ENCODE measurements around the gene RAB11A.

RAB11A gene

DNA sequence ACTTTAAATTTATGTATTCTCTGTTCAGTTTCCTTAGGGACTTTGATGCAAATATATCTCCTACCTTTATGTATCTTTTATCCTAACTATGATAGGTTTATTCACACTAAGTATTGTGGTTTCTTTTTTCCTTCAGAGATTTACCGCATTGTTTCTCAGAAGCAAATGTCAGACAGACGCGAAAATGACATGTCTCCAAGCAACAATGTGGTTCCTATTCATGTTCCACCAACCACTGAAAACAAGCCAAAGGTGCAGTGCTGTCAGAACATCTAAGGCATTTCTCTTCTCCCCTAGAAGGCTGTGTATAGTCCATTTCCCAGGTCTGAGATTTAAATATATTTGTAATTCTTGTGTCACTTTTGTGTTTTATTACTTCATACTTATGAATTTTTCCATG, 18.3 kb downstream of the RAB11A start:
- DNase-seq = peak; percentile 34 to 56

DNA sequence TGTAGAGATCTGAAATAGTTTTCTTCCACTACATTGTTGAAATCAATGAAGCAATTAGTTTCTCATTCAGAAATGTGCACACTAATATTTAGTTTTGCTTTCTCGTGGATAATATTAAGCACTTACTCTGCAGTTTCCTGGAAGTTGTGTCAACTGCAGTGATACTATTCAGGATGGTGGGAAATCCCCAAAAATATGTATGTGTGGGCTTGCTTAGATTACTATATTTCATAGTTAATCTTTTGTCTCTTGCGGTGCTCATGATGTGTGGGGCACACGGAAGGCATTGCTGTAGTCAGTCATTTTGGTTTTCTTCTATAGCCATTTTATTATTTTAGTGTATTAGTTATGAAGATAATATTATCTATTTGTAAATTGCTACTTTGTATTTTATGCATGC, 19.7 kb downstream of the RAB11A start:
- DNase-seq = no peak

DNA sequence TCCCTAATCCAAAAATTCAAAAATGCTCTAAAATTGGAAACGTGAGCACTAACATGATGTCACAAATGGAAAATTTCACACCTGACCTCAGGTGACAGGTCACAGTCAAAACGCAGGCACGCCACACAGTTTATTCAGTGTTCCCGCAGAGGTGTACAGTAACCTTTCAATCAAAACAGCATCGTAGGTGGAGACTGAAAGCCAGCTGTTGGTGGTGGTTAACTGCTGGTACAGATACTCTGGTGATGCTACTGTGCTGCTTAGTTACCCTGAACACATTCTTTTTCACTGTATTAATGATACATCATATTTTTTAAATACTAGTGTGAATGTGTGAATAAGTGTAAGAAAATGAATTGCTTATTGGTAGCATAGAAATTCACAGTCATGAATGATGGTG, 23.8 kb downstream of the RAB11A start:
- no peak for DNase-seq

DNA sequence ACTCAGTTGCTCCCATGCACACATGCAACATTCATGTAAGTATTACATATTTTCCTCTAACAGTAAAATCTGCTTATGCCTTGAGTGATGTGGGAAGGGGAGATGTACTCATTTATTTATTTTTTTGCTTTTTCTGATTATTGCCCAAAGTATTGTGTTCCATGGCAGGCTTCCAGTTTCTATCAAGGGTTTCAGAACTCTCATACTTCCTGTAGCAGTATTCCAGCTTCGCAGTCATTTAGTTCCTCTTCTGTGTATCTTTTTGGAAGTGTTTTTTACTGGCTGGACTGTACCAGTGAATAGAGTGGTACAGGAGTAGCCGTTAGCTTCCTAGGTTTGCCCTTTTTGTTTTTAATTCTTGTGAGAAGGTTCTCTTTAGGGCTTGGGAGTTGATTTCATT, 26.9 kb downstream of the RAB11A start:
- DNase-seq = no peak

DNA sequence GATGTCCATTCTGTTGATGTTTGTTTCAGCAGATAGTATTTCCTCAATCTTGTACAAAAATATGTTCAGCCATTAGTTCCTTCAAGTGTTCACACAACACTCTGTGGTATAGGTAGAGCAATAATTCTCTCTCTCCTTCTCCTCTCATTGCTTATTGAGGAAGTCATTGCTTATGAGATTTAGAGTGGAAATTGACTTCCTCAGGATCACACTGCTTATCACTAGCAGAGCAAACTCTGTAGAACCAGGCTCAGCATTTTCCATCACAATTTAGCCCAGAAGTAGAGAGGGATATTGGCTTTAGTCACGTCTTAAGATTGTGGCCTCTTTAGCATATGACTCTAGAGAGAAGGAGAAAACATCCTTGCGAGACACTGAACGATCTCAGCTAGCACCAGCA, 31.2 kb downstream of the RAB11A start:
- DNase-seq = no peak

DNA sequence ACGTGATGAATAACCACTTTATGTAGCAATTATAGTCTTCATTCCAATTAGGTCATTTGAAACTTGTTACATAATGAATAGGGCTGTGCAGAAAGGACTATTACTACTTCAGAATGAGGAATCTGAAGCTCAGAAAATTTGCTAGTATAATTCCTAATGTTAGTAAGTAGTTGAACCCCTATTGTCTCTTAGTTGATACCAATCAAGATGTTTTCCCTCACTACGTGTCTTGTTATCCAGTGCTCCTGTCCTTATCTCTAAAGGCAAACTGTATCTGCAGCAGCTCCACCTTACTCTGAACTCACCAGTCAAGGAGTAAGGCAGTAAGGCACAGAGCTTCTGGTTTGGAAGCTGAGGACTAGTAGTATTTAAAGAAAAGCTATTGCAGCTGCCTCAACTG, 32.0 kb downstream of the RAB11A start:
- no peak for DNase-seq

DNA sequence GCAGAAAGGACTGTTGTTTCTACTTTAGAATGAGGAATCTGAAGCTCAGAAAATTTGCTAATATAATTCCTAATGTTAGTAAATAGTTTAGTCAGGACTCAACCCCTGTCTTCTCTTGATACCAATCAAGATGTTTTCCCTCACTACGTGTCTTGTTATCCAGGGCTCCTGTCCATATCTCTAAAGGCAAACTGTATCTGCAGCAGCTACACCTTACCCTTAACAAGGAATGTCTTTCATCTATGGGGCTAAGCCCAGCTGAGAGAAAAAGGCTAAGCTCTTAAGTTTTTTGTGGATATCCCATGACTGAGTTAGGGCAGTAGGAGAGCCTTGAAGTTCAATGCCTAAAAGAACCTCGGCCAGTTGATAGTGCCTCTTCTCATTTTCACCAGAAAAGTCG, 32.5 kb downstream of the RAB11A start:
- DNase-seq = no peak

DNA sequence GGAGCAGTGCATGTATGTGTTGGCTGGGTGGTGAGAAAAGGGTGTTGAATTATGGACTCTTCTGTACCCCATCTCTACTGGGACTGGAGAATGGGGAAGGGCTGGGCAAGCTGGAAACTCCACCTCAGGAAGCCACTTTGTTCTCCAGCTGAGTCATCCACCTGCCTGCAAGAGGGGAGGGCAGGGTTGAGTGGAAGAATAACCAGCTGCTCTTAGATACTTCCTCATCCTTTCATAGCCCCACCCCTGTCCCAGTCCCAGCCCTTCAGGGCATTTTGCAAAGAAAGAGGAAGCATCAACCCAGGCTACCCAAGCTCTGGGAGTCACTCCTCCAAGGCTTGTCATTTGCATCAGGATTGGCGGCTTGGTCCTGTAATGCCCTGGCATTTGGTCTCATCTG, 33.1 kb downstream of the RAB11A start:
- DNase-seq = peak; percentile 21 to 81

DNA sequence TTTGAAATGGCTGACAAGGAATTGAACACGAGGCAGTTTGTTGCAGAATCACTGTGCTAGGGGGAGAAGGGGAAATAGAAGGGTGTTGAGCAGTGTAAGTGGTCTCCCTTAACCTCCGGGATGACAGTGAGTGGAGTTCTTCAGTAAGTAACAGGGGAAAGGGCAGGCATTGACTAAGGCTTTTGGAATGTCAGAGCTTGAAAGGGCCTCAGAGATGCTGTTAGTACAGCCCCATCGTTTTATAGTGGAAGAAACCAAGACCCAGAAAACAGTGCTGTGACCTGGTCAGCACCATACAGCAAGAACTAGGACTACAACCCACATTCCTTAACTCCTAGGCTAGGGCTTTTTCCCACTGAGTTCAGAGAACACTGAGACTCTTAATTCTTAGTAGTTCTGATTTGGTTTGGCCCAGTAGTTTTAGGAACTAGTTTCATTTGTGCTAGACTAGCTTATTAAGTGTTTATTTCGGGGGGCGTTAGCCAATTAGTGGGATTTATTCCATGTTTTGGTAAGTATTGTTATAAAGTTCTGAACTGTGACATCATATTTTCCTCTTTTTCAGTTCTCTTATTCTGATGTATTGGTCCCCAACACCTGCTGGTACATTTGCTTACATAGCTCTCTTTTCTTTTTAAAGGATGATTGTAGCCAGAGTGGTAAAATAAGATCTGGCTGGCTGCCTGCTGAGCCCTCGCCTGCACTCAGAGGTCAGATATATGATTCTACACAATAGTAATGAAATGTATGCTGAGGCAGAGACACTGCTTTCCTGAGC, 34.2 kb downstream of the RAB11A start:
- no peak for DNase-seq

DNA sequence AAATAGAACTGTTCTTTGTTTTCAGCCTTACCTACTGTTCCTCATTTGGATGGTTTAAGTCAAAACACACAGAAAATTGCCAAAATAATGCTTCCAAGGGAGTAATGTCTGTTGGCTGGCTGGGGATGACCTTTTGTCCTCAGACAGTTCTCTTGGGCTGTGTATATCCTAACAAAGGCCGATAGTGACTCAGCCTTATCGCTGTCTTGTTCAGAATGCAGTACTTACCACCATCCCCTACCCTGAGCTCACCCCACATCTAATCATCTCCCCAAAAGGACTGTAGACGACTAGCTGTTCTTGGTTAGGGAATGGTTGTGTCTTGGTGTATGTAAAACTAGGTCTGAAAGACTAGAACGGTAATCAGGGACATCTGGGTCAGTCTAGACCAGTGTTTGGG, 35.0 kb downstream of the RAB11A start:
- DNase-seq = no peak

DNA sequence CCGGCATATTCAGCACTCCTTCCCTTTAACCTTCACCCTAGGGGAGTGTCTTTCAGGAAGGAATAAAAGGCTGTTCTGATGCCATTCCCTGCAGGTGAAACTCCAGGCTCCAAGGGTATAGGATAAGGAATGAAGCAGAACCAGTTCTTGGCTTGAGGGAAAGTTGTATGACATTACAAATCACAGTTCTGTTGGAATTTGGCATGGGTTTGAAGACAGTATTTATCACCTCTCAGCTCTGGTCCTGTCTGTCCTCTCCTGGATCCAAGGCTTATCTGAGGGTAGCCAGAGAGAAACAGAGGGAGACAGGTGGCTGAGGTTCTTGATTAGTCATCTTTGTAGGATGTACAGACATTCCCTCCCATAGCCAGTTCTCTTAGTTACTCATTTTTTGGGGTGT, 37.1 kb downstream of the RAB11A start:
- no peak for DNase-seq

DNA sequence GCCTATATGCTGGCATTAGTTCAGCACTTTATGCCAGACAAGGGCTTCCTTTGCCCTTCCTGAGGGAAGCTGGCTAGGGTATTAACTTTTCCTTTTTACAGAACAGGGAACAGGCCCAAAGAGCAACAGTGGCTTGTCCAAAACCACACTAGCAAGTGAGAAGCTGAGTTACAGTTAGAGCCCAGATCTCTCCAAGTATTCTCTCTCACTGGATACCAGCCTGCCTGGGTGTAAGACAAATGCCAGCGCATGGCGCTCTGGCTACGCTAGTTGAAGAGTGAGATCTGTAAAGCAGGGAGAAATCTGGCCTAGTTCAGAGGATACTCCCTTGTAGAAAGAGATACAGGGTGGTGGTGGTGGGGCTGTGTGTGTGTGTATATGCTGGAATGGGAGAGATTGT, 38.4 kb downstream of the RAB11A start:
- DNase-seq = no peak

DNA sequence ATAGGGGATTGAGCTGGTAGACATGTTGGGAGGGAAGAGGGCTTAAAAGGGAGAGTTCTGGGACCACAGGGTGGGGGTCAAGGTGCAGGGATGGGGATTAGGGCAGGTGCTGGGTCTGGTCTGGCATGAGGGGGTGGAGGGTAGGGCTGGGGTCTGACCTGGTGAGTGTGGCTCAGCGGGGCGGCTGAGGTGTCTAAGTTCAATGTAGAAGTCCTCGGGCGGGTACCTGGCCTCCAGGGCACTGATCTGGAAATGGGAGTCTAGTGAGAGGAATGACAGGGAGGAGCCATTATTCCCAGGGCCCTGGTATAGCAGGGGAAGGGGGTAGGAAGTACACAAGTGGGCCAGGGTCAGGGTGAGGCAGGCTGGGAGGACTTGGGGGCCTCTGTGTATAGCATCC, 39.6 kb downstream of the RAB11A start:
- DNase-seq = no peak

DNA sequence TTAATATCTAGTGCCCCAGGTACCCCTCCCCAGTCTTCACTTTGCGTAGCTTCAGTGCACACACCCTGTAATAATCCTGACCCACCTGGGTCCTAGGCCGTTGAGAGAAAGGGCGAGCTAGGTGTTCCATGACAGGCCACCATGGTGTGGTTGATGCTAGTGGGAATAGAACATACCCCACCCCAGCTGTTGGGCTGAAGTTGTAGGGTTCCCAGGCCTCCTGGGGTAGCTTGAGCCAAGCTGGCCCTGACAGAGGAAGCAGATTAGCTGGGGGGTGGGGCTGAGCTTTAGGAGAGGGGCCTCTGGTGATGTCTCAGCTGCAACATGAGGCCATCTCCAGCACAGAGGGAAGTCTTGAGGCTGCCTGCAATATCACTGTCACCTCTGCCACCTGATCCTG, 40.5 kb downstream of the RAB11A start:
- no peak for DNase-seq

DNA sequence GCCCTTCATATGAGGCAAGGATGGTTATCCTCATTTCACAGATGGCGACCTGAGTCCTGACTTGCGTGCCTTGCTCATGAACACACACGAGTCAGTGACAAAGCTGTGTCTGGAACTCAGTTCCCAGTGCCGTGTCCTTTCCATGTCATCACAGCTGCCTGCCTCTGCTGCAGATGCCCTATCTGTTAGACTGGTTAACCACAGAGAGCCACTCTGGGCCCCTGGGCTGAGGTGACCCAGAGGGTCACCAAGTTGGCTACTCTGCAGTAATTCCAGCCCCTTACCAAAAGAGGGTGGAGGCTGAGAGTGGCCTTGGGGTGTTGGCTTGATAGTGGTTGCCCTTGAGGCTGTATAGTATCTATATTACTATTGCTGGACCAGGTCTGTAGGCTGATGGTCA, 41.0 kb downstream of the RAB11A start:
- no peak for DNase-seq

DNA sequence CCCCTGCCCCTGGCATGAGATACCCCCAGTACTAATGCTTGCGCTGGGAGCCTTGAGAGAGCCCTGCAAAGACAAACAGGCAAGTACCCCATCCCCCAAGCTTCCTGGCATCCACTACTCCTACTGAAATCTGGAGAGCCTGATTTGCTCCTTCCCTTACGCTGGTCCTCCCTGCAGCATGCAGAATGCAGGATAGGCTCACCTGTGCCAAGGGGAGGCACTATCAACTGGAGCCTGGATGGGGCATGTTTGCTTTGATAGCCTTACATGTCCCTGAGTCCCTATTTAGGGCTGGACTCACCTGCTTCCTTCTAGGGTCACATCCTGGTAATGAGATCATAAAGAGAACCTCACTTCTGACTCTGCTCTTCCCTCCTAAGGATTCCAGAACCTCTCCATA, 42.9 kb downstream of the RAB11A start:
- DNase-seq = no peak

DNA sequence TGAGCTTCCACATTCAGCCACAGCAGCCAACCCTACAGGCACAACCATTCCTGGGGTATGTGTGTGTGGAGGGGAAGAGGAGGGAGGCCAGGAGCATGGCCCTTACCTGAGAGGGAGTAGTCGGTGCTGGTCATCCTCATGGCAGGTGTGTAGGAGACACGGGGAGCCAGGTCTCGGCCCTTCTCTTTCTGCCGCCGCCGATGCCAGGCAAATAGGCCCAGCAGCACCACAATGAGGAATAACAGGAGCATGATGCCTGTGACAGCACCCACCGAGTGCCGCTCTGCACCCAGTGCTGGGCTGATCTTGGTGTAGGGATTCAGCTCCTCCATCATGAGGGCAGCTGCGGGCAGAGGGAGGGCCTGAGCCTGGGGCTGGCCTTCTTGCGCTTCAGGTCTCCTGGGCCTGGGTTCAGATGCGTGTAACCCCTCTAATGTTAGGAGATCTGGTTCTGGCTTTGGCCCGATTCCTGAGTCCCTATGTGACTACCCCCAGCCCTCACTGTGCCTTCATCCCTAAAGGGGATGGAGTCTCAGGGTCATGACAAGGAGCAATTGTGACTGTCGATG, 44.4 kb downstream of the RAB11A start:
- no peak for DNase-seq

DNA sequence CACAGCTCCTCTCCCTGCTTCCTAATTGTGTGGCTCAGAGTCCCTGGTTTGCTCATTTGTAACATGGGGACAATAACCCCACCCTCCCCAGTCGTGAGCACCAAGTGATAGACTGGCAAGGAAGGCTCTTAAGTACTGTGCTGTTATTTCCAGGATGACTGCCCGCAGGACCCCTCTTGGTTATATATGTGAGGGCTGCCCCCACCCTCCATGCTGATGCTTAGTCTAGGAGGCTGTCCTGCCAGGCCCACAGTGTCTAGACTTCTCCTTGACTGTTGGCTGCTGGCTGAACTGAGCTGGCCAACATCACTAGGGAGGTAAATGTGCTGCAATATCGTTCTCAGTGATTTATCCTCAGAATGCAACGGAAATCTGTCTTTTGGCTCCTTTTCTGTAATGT, 45.1 kb downstream of the RAB11A start:
- DNase-seq = no peak

DNA sequence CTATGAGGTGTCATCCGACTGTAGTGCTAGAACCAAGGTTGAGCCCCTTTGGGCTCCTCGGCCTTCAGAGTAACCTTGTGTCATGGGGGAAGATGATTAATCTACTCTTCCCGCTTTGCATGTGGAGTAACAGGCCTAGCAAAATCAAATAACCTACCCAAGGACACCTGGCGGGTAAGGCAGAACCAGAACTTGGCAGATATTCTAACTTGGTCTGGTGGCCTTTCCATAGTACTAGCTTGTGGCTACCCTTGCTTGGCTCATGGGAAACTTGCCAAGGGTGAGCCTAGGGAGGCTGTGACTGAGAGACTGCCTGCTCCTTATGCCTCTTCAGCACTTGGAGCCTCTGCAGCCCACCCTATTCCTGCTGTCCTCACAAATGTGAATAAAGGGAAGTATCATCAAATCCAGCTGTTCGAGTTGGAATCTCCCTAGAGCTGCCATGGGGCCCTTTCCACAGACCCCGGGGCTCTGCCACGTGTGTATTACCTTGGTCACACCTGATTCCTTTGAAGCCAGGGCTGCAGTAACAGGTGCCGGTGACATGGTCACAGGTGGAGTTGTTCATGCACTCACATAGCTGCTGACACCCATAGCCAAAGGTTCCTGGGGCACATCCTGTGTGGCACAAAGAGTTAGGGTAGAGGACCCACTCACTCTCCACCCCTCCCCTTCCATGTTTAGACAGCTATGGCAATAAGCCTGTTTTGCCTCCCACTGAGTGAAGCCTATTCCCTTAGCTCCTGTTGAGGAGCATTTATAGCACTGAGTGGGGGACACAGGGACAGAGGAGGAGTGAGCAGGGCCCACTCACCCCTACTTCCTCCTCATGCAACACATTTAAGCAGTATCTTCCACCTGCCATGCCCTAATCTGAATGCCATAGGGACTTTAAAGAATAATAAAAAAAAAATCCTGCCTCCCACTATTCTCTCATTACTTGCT, 46.0 kb downstream of the RAB11A start:
- no peak for DNase-seq

DNA sequence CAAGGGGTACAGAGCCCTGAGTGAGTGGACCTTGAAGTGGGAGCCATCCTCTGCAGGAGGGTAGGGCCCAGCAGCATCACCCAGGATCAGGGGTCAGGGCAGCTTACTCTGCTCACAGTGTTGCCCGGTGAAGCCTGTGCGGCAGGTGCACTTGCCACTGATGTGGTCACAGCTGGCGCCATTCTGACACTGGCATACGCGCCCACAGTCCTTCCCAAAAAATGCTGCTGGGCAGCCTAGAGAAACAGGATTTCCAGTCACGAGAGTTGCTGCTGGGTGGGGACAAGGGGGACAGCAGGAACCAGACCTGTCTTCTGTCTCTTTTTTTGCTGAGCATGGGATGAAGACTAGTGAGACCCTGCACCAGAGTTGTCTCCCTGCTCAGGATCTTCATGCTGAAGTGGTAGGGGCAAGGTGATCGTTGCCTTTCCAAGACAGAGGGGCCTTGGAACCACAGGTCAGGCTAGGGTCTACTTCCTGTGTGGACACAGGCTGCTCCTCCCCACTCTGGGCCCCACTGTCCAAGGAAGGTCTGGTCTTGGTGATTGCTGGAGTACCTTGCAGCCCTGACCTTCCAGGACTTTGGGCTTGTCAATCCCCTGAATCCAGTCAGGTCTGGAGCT, 46.9 kb downstream of the RAB11A start:
- DNase-seq = no peak

DNA sequence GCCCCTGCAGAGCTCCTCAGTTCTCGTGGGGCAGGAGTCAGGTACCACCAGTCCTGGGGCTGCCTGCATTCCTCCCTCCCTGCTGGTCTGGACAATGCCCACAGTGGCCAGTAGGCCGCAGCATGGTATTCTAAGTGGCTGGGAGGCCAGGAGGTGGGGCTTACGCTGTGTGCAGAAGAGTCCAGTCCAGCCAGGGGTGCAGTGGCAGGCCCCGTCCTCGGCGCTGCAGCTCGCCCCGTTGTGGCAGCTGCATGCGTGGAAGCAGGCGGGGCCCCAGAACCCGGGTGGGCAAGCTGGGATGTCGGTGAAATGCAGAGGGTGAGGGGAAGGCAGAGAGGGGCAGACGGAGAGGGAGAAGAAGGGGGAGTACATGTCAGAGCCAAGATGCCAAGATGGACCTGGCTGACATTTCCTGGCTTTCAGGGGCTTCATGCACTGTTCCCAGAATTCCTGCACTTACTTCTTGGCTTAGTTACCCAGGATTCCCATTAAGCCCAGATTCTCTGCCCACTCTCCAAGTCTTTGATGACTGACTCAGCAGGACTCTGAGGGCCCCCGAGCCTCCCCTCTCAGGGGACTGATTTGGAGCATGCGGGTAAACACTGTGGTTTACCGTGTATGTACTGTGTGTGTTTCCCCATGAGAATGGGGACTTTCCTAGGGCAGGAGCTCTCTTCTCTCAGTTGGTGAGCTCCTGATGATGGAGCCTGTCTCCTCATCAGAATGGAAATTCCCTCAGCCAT, 47.5 kb downstream of the RAB11A start:
- peak; percentile 14 to 37 for DNase-seq

DNA sequence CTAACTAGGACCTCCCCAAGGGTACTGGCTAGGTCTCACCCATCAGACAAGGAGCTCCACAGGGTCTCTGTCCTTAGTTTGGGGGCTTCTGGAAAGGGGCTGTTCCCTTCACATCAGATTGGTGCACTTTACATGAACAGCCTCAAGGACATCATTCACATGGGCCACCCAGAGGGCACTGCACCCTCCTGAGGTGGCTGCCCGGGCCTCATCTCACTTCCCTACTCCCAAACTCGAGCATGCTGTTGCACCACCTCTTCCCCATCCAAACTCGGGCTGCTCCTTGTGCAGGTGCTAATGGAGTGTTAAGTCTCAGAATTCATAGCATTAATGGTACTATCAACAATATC, 48.1 kb downstream of the RAB11A start:
- no peak for DNase-seq

DNA sequence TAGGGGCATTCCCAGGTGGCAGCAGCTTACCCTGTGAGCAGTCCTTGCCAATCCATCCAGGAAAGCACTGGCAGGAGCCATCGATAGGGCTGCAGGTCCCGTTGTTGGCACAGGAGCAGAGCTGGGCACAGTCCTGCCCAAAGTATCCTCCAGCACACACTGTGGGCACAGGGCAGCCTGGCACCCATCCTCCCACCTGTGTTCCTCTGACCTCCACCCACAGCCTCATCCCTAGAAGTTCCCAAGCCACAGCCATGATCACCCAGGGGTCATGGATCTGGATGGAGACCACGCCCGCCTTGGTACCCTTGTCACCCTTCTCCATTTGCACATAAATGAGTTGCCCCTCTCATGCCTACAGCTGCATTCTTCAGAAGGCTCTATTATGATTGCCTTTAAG, 48.6 kb downstream of the RAB11A start:
- no peak for DNase-seq

Measured in CD4-positive, alpha-beta T cell treated with Interleukin-1 beta for 1 hour (primary cell).